ENCODE measurements around the gene FYCO1. TPM values are rescaled to one million over a fixed set of nuclear protein-coding genes. Genes with fewer than 3 reads are reported as not detected.

Gene FYCO1
- total and polyA plus RNA-seq, 2 experiments from 2014 or later = 7.5 to 23.0 TPM

DNA sequence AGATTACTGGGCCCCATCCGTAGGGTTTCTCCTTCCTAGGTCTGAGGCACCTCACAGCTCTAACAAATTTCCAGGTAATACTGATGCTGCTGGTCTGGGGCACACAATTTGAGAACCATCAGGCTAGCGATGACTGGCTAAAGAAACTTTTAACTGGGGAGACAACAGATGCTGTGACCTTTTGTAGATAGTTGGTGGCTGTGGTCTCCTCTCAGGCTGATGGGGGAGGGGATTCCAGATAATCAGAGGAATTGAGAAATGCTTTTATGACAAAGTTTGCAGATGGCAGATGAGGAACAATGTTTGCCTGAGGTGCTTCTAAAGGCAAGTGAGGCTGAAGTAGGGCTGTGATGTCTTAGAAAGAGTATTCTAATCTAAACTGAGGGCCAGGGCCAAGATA, 123.1 kb downstream of the FYCO1 start:
- Histone ChIP-seq H3K9me3 (ENCODE audit: low read depth) (no peaks in the 10 kb centered on the region), H4K20me1 (ENCODE audit: insufficient read depth, poor library complexity, severe bottlenecking) (no peaks in the 10 kb centered on the region), H3K79me2 (no peaks in the 10 kb centered on the region), H3K4me1 (ENCODE audit: insufficient read depth) (no peaks in the 10 kb centered on the region), H2AFZ (no peak overlapping the region), H3K27ac (no peak overlapping the region), H3K36me3 (replicated peaks; ENCODE audit: insufficient read depth, low read depth) (no peaks in the 10 kb centered on the region), H3K9me2 (replicated peaks; ENCODE audit: insufficient read depth) (no peaks in the 10 kb centered on the region), H3K4me3 (no peak overlapping the region), H3K27me3 (no peaks in the 10 kb centered on the region), H3K4me2 (no peak overlapping the region)
- no peak for TF ChIP-seq EZH2phosphoT487 (IDR thresholded peaks at IDR 0.05; ENCODE audit: low read depth, severe bottlenecking, unreplicated experiment)
- TF ChIP-seq, protein P1, sequence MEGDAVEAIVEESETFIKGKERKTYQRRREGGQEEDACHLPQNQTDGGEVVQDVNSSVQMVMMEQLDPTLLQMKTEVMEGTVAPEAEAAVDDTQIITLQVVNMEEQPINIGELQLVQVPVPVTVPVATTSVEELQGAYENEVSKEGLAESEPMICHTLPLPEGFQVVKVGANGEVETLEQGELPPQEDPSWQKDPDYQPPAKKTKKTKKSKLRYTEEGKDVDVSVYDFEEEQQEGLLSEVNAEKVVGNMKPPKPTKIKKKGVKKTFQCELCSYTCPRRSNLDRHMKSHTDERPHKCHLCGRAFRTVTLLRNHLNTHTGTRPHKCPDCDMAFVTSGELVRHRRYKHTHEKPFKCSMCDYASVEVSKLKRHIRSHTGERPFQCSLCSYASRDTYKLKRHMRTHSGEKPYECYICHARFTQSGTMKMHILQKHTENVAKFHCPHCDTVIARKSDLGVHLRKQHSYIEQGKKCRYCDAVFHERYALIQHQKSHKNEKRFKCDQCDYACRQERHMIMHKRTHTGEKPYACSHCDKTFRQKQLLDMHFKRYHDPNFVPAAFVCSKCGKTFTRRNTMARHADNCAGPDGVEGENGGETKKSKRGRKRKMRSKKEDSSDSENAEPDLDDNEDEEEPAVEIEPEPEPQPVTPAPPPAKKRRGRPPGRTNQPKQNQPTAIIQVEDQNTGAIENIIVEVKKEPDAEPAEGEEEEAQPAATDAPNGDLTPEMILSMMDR (IDR thresholded peaks at IDR 0.05; ENCODE audit: poor library complexity) = no peak
- TF ChIP-seq EZH2 (IDR thresholded peaks at IDR 0.05; ENCODE audit: borderline replicate concordance) = no peak
- DNase-seq (ENCODE audit: low spot score) = no peak
- WGBS (ENCODE audit: low lambda C conversion rate, missing lambda C conversion rate) = 74% methylated on average over 2 of the region's 2 CpGs

DNA sequence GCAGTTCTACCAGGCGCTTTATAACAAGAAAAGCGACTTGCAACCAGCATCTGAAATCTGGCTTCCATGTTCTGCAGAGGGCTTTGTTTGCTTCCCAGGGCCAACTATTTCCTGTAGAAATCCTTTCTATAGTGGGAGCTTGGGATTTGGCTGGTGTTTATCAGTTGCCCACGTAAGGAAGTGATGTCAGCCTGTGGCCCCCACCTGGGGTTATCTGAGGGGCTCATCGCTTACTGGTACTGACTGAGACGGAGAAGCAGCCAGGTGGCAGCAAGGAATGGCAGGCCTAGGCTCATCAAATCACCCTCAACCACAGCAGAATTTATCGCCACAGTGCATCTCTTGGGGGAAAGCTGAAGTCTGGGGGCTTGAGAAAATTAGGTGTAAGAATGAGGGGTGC, 123.8 kb downstream of the FYCO1 start:
- Histone ChIP-seq H3K27me3 (no peaks in the 10 kb centered on the region), H3K27ac (no peak overlapping the region), H3K4me2 (no peak overlapping the region), H3K4me3 (no peak overlapping the region), H3K9me2 (replicated peaks; ENCODE audit: insufficient read depth) (no peaks in the 10 kb centered on the region), H3K36me3 (replicated peaks; ENCODE audit: insufficient read depth, low read depth) (no peaks in the 10 kb centered on the region), H3K79me2 (no peaks in the 10 kb centered on the region), H4K20me1 (ENCODE audit: insufficient read depth, poor library complexity, severe bottlenecking) (no peaks in the 10 kb centered on the region), H3K4me1 (ENCODE audit: insufficient read depth) (no peaks in the 10 kb centered on the region), H3K9me3 (ENCODE audit: low read depth) (no peaks in the 10 kb centered on the region), H2AFZ (no peak overlapping the region)
- TF ChIP-seq EZH2 (IDR thresholded peaks at IDR 0.05; ENCODE audit: borderline replicate concordance) = no peak
- TF ChIP-seq, protein P1 (IDR thresholded peaks at IDR 0.05; ENCODE audit: poor library complexity) = no peak
- no peak for TF ChIP-seq EZH2phosphoT487 (IDR thresholded peaks at IDR 0.05; ENCODE audit: low read depth, severe bottlenecking, unreplicated experiment)
- WGBS (ENCODE audit: low lambda C conversion rate, missing lambda C conversion rate) = 78% methylated on average over 6 of the region's 6 CpGs
- no peak for DNase-seq (ENCODE audit: low spot score)

DNA sequence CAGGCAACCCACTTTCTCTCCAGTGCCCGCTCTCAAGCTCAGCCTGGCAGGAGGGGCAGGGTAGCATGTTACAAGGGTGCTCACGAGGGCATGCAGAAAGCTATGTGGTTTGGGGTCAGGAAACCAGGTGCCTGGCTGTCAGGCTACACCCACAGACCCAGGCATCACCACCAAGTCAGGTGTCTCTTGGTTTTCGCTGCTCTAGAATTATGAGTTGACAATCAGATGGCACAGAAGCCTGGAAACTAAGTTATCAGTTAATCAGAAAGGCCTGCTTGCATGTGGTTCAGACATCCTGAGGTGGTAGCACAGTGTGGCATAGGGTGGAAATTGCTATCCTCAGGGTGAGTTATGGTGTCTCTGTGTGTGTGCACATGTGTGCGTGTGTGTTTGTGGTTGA, 125.5 kb downstream of the FYCO1 start:
- WGBS (ENCODE audit: low lambda C conversion rate, missing lambda C conversion rate) = 93% methylated on average over 4 of the region's 4 CpGs
- no peaks in the 10 kb centered on the region for H3K79me2 ChIP-seq
- H3K27ac ChIP-seq = no peak overlapping the region
- H3K27me3 ChIP-seq = no peaks in the 10 kb centered on the region
- no peaks in the 10 kb centered on the region for H3K9me3 ChIP-seq (ENCODE audit: low read depth)
- no peak overlapping the region for H3K4me3 ChIP-seq
- no peaks in the 10 kb centered on the region for H4K20me1 ChIP-seq (ENCODE audit: insufficient read depth, poor library complexity, severe bottlenecking)
- TF ChIP-seq, protein P1 (IDR thresholded peaks at IDR 0.05; ENCODE audit: poor library complexity) = no peak
- TF ChIP-seq EZH2phosphoT487 (IDR thresholded peaks at IDR 0.05; ENCODE audit: low read depth, severe bottlenecking, unreplicated experiment) (no peak), EZH2 (IDR thresholded peaks at IDR 0.05; ENCODE audit: borderline replicate concordance) (no peak)
- H3K9me2 ChIP-seq (replicated peaks; ENCODE audit: insufficient read depth) = no peaks in the 10 kb centered on the region
- no peak overlapping the region for H2AFZ ChIP-seq
- no peaks in the 10 kb centered on the region for H3K4me1 ChIP-seq (ENCODE audit: insufficient read depth)
- DNase-seq (ENCODE audit: low spot score) = no peak
- H3K4me2 ChIP-seq = no peak overlapping the region
- H3K36me3 ChIP-seq (replicated peaks; ENCODE audit: insufficient read depth, low read depth) = no peaks in the 10 kb centered on the region

DNA sequence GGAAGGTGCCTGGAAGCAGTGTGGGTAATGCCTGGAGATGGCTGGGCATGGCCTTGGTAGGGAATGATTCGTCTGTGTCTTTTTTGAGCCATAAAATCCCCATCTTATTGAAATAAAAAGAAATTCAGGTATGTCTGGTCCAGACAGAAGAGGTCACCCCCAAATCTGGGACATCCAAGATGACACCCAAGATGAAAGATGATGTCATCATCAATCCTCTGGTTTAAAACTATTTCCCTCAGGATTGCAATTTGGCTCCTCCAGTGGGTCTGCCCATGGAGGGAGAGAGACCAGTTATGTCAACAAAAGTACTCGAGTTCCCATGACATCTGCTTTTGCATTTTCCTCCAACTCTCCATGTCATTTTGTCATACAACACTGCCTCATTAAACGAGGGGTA, 126.0 kb downstream of the FYCO1 start:
- Histone ChIP-seq H4K20me1 (ENCODE audit: insufficient read depth, poor library complexity, severe bottlenecking) (no peaks in the 10 kb centered on the region), H3K9me2 (replicated peaks; ENCODE audit: insufficient read depth) (no peaks in the 10 kb centered on the region), H3K9me3 (ENCODE audit: low read depth) (no peaks in the 10 kb centered on the region), H2AFZ (no peak overlapping the region), H3K4me2 (no peak overlapping the region), H3K4me3 (no peak overlapping the region), H3K4me1 (ENCODE audit: insufficient read depth) (no peaks in the 10 kb centered on the region), H3K27me3 (no peaks in the 10 kb centered on the region), H3K36me3 (replicated peaks; ENCODE audit: insufficient read depth, low read depth) (no peaks in the 10 kb centered on the region), H3K27ac (no peak overlapping the region), H3K79me2 (no peaks in the 10 kb centered on the region)
- TF ChIP-seq, protein P1 (IDR thresholded peaks at IDR 0.05; ENCODE audit: poor library complexity) = no peak
- no peak for TF ChIP-seq EZH2phosphoT487 (IDR thresholded peaks at IDR 0.05; ENCODE audit: low read depth, severe bottlenecking, unreplicated experiment)
- TF ChIP-seq EZH2 (IDR thresholded peaks at IDR 0.05; ENCODE audit: borderline replicate concordance) = no peak
- WGBS (ENCODE audit: low lambda C conversion rate, missing lambda C conversion rate) = 80% methylated on average over 3 of the region's 3 CpGs
- no peak for DNase-seq (ENCODE audit: low spot score)

Data from hepatocyte (in vitro differentiated cells).